HEK293 (cell line): ENCODE data around the gene NFIX.

Experiments used
- CTCF ChIA-PET: fragments of 350-600 bp; formaldehyde crosslinking; extraction: SDS; loops from one replicate; lab custom pipeline; 2021; ENCODE audit warnings: antibody characterized with exemption; lab: Yijun Ruan, JAX
- POLR2A ChIA-PET: fragments of 300-600 bp; formaldehyde crosslinking; extraction: SDS; loops from one replicate; lab custom pipeline; 2020; ENCODE audit warnings: antibody characterized with exemption, inconsistent platforms; lab: Yijun Ruan, JAX
- H3K27ac ChIP-seq: fragments of 200-500 bp; sonication (Bioruptor generic); 2 replicates; pipeline ENCODE4 v1.5.1; 2014; ENCODE audit warnings: low read depth, low read length, control low read depth, inconsistent platforms; ENCODE audit errors: extremely low read depth
- H3K36me3 ChIP-seq, 2 experiments: fragments of 200-500 bp in 1 of 2; sonication (Bioruptor generic) in 1 of 2; 1 replicate in 1 of 2; 2 replicates in 1 of 2; pipeline ENCODE4 v1.5.1; 2014 to 2017; ENCODE audit warnings: inconsistent platforms in 2 of 2, low read length in 2 of 2; ENCODE audit not compliant: control insufficient read depth in 2 of 2, insufficient read depth in 1 of 2
- H3K4me1 ChIP-seq: fragments of 200-500 bp; sonication (Bioruptor generic); 2 replicates; pipeline ENCODE4 v1.5.1; 2014; ENCODE audit warnings: mild to moderate bottlenecking, low read length, inconsistent platforms; ENCODE audit not compliant: control insufficient read depth, insufficient read depth
- H3K4me3 ChIP-seq: 2 replicates; pipeline ENCODE4 v1.5.1; 2011; ENCODE audit warnings: low read depth, mild to moderate bottlenecking, control low read depth, low read length, moderate library complexity
- H3K9me3 ChIP-seq: fragments of 200-500 bp; sonication (Bioruptor generic); 2 replicates; pipeline ENCODE4 v1.5.1; 2014; ENCODE audit warnings: low read depth, low read length, inconsistent platforms; ENCODE audit not compliant: control insufficient read depth, insufficient read depth
- BCL11A ChIP-seq: fragments of 450-650 bp; formaldehyde crosslinking; IDR thresholded peaks from 2 replicates; pipeline ENCODE4 v1.5.1; 2016; ENCODE audit warnings: low read depth, missing biosample characterization, missing genetic modification characterization
- HOXC10 ChIP-seq: sonication (generic); formaldehyde crosslinking; IDR thresholded peaks from 2 replicates; pipeline ENCODE4 v1.8.1; 2023; ENCODE audit warnings: mild to moderate bottlenecking, missing genetic modification reagents
- HOXD13 ChIP-seq: sonication (generic); formaldehyde crosslinking; IDR thresholded peaks from 2 replicates; pipeline ENCODE4 v1.8.0; 2022; ENCODE audit warnings: missing genetic modification reagents, borderline replicate concordance
- MYNN ChIP-seq: fragments of 450-650 bp; formaldehyde crosslinking; IDR thresholded peaks from 2 replicates; pipeline ENCODE4 v1.5.1; 2016; ENCODE audit warnings: missing biosample characterization, missing genetic modification characterization, borderline replicate concordance
- SP3 ChIP-seq: fragments of 450-650 bp; formaldehyde crosslinking; IDR thresholded peaks from 2 replicates; pipeline ENCODE4 v1.5.1; 2016; ENCODE audit warnings: missing biosample characterization, missing genetic modification characterization
- TSHZ1 ChIP-seq: fragments of 450-650 bp; formaldehyde crosslinking; IDR thresholded peaks from 2 replicates; pipeline ENCODE4 v1.5.1; 2016; ENCODE audit warnings: missing biosample characterization, missing genetic modification characterization, borderline replicate concordance
- ZNF214 ChIP-seq: fragments of 450-650 bp; formaldehyde crosslinking; IDR thresholded peaks from 2 replicates; pipeline ENCODE4 v1.5.1; 2017; ENCODE audit warnings: missing biosample characterization, mild to moderate bottlenecking, missing genetic modification characterization, borderline replicate concordance
- ZNF292 ChIP-seq: fragments of 450-650 bp; formaldehyde crosslinking; IDR thresholded peaks from 2 replicates; pipeline ENCODE4 v1.5.1; 2016; ENCODE audit warnings: low read depth, missing biosample characterization, missing genetic modification characterization, borderline replicate concordance
- ZNF404 ChIP-seq: fragments of 450-650 bp; formaldehyde crosslinking; IDR thresholded peaks from 2 replicates; pipeline ENCODE4 v1.5.1; 2017; ENCODE audit warnings: missing biosample characterization, missing genetic modification characterization
- ZNF416 ChIP-seq: fragments of 450-650 bp; formaldehyde crosslinking; IDR thresholded peaks from 2 replicates; pipeline ENCODE4 v1.5.1; 2016; ENCODE audit warnings: missing biosample characterization, missing genetic modification characterization
- ZNF426 ChIP-seq: fragments of 450-650 bp; formaldehyde crosslinking; IDR thresholded peaks from 2 replicates; pipeline ENCODE4 v1.5.1; 2017; ENCODE audit warnings: missing biosample characterization, missing genetic modification characterization, mild to moderate bottlenecking, inconsistent platforms, moderate library complexity
- ZNF449 ChIP-seq: fragments of 450-650 bp; formaldehyde crosslinking; IDR thresholded peaks from 2 replicates; pipeline ENCODE4 v1.5.1; 2017; ENCODE audit warnings: missing biosample characterization, mild to moderate bottlenecking, missing genetic modification characterization, moderate library complexity
- ZNF521 ChIP-seq: fragments of 450-650 bp; formaldehyde crosslinking; IDR thresholded peaks from 2 replicates; pipeline ENCODE4 v1.5.1; 2017; ENCODE audit warnings: missing biosample characterization, mild to moderate bottlenecking, missing genetic modification characterization
- ZNF830 ChIP-seq: fragments of 450-650 bp; IDR thresholded peaks from 2 replicates; pipeline ENCODE4 v1.5.0; 2018; ENCODE audit warnings: missing biosample characterization, missing genetic modification characterization, low read depth, mild to moderate bottlenecking, moderate library complexity
- ZSCAN30 ChIP-seq: fragments of 450-650 bp; IDR thresholded peaks from 2 replicates; pipeline ENCODE4 v1.5.1; 2018; ENCODE audit warnings: missing biosample characterization, mild to moderate bottlenecking, missing genetic modification characterization, moderate library complexity
- TF ChIP-seq, protein P1 (sequence below): fragments of 450-650 bp; formaldehyde crosslinking; IDR thresholded peaks from 2 replicates; pipeline ENCODE4 v1.5.1; 2016; ENCODE audit warnings: missing biosample characterization, missing genetic modification characterization, borderline replicate concordance
- TF ChIP-seq, protein P2 (sequence below): fragments of 450-650 bp; formaldehyde crosslinking; IDR thresholded peaks from 2 replicates; pipeline ENCODE4 v1.5.1; 2016; ENCODE audit warnings: missing biosample characterization, missing genetic modification characterization
- TF ChIP-seq, protein P3 (sequence below): fragments of 450-650 bp; formaldehyde crosslinking; IDR thresholded peaks from 2 replicates; pipeline ENCODE4 v1.5.1; 2016; ENCODE audit warnings: missing biosample characterization, missing genetic modification characterization
- TF ChIP-seq, protein P4 (sequence below): fragments of 450-650 bp; formaldehyde crosslinking; IDR thresholded peaks from 2 replicates; pipeline ENCODE4 v1.5.0; 2017; ENCODE audit warnings: missing biosample characterization, missing genetic modification characterization, borderline replicate concordance

The NFIX gene

GRCh38 chr19:13027557-13027956 is 32.3 kb downstream of the NFIX start (continued):
- TF ChIP-seq, protein P1, sequence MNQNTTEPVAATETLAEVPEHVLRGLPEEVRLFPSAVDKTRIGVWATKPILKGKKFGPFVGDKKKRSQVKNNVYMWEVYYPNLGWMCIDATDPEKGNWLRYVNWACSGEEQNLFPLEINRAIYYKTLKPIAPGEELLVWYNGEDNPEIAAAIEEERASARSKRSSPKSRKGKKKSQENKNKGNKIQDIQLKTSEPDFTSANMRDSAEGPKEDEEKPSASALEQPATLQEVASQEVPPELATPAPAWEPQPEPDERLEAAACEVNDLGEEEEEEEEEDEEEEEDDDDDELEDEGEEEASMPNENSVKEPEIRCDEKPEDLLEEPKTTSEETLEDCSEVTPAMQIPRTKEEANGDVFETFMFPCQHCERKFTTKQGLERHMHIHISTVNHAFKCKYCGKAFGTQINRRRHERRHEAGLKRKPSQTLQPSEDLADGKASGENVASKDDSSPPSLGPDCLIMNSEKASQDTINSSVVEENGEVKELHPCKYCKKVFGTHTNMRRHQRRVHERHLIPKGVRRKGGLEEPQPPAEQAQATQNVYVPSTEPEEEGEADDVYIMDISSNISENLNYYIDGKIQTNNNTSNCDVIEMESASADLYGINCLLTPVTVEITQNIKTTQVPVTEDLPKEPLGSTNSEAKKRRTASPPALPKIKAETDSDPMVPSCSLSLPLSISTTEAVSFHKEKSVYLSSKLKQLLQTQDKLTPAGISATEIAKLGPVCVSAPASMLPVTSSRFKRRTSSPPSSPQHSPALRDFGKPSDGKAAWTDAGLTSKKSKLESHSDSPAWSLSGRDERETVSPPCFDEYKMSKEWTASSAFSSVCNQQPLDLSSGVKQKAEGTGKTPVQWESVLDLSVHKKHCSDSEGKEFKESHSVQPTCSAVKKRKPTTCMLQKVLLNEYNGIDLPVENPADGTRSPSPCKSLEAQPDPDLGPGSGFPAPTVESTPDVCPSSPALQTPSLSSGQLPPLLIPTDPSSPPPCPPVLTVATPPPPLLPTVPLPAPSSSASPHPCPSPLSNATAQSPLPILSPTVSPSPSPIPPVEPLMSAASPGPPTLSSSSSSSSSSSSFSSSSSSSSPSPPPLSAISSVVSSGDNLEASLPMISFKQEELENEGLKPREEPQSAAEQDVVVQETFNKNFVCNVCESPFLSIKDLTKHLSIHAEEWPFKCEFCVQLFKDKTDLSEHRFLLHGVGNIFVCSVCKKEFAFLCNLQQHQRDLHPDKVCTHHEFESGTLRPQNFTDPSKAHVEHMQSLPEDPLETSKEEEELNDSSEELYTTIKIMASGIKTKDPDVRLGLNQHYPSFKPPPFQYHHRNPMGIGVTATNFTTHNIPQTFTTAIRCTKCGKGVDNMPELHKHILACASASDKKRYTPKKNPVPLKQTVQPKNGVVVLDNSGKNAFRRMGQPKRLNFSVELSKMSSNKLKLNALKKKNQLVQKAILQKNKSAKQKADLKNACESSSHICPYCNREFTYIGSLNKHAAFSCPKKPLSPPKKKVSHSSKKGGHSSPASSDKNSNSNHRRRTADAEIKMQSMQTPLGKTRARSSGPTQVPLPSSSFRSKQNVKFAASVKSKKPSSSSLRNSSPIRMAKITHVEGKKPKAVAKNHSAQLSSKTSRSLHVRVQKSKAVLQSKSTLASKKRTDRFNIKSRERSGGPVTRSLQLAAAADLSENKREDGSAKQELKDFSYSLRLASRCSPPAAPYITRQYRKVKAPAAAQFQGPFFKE (tag by site-specific recombination) = no peak
- no peak for TF ChIP-seq ZNF292
- TF ChIP-seq ZNF426 (tag by site-specific recombination) = no peak
- no peak for TF ChIP-seq ZNF830 (tag by site-specific recombination)
- no peak for TF ChIP-seq ZSCAN30 (tag by site-specific recombination)
- no peak for TF ChIP-seq HOXD13 (CRISPR knock-in tag)
- TF ChIP-seq, protein P2, sequence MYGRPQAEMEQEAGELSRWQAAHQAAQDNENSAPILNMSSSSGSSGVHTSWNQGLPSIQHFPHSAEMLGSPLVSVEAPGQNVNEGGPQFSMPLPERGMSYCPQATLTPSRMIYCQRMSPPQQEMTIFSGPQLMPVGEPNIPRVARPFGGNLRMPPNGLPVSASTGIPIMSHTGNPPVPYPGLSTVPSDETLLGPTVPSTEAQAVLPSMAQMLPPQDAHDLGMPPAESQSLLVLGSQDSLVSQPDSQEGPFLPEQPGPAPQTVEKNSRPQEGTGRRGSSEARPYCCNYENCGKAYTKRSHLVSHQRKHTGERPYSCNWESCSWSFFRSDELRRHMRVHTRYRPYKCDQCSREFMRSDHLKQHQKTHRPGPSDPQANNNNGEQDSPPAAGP = no peak
- no peak for TF ChIP-seq ZNF214 (tag by site-specific recombination)
- no peak for TF ChIP-seq TSHZ1
- TF ChIP-seq MYNN (tag by site-specific recombination) = no peak
- TF ChIP-seq, protein P3, sequence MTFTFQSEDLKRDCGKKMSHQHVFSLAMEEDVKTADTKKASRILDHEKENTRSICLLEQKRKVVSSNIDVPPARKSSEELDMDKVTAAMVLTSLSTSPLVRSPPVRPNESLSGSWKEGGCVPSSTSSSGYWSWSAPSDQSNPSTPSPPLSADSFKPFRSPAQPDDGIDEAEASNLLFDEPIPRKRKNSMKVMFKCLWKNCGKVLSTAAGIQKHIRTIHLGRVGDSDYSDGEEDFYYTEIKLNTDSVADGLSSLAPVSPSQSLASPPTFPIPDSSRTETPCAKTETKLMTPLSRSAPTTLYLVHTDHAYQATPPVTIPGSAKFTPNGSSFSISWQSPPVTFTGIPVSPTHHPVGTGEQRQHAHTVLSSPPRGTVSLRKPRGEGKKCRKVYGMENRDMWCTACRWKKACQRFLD = no peak

DNA sequence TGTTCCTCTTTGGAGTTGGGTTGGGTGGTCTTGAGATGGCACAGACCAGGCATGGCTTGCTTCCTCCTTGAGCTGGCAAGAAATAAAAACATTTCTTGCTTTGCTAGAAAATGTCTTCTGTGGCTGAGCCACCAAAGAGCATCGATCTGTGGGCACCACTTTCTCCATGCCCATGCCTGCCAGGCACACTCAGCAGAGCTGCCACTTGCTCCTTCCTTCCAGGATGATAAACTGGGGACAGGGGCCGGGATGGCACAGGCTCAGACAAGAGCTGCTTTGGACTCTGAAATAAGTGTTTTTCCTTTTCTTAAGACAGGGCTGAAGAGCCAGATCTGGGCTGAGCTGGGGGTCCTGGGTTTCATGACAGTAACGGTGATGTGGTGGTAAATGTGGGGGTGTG is 32.8 kb downstream of the NFIX start:
- no peak overlapping the region for H3K4me3 ChIP-seq
- H3K27ac ChIP-seq = no peak overlapping the region
- peaks cover 25% of the 10 kb centered on the region for H3K4me1 ChIP-seq
- ChIA-PET CTCF (interaction anchor here (0.6 to 8.6 kb wide), 7 partner anchors 13 to 62 kb away, joined by 3 to 247 read pairs (median 10); no protein-coding TSS in a partner anchor), POLR2A (interaction anchor here (1.2 kb wide), 1 partner anchor 23 kb away, joined by 3 read pairs; no protein-coding TSS in a partner anchor)
- H3K9me3 ChIP-seq = no peaks in the 10 kb centered on the region
- no peaks in the 10 kb centered on the region for H3K36me3 ChIP-seq
- no peak for TF ChIP-seq HOXC10 (CRISPR knock-in tag)
- TF ChIP-seq ZNF449 (tag by site-specific recombination) = no peak
- TF ChIP-seq SP3 (tag by site-specific recombination) = no peak
- TF ChIP-seq ZNF416 (tag by site-specific recombination) = no peak
- TF ChIP-seq, protein P4, sequence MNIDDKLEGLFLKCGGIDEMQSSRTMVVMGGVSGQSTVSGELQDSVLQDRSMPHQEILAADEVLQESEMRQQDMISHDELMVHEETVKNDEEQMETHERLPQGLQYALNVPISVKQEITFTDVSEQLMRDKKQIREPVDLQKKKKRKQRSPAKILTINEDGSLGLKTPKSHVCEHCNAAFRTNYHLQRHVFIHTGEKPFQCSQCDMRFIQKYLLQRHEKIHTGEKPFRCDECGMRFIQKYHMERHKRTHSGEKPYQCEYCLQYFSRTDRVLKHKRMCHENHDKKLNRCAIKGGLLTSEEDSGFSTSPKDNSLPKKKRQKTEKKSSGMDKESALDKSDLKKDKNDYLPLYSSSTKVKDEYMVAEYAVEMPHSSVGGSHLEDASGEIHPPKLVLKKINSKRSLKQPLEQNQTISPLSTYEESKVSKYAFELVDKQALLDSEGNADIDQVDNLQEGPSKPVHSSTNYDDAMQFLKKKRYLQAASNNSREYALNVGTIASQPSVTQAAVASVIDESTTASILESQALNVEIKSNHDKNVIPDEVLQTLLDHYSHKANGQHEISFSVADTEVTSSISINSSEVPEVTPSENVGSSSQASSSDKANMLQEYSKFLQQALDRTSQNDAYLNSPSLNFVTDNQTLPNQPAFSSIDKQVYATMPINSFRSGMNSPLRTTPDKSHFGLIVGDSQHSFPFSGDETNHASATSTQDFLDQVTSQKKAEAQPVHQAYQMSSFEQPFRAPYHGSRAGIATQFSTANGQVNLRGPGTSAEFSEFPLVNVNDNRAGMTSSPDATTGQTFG = no peak
- TF ChIP-seq ZNF404 = no peak
- TF ChIP-seq ZNF521 = no peak
- TF ChIP-seq, protein P3 = no peak
- TF ChIP-seq BCL11A (tag by site-specific recombination) = no peak
